ENCODE data around the gene BRCC3.

DNA sequence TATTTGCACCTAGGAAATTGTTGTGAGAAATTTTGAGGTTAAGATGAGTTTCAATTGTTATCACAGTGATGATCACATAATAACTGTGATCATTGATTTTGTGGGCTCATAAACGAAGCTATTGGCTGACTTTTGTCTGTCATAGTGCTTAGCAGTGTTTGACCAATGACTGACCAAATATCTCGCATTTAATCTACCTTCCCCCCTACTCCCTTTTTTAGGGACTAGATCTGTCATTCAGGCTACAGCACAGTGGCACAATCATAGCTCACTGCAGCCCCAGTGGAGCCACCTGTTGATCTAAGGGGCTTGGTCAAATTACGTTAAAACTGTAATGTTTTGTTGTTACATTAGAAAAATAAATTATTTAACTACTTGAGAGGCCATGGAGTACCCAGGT, 43.2 kb upstream of the BRCC3 start:
- no peak for TF ChIP-seq CTCF (IDR thresholded peaks at IDR 0.05; ENCODE audit: insufficient read depth, low read depth, low read length)
- no peak for TF ChIP-seq EZH2 (IDR thresholded peaks at IDR 0.05; ENCODE audit: insufficient read depth, low read length)
